SJCRH30 (cell line): ENCODE results near the gene MLST8. TPM values are rescaled to one million over a fixed set of nuclear protein-coding genes. Genes with fewer than 3 reads are reported as not detected.

Experiments
- DNase-seq, 2 experiments: peaks; one replicate each; pipeline ENCODE4 v3.0.0-alpha.2; 2015 to 2020
- H3K27ac ChIP-seq: fragments of 250-450 bp; sonication (Bioruptor Pico); 2 replicates; pipeline ENCODE4 v1.5.1; 2020; ENCODE audit warnings: mild to moderate bottlenecking, moderate library complexity
- H3K27me3 ChIP-seq: fragments of 250-450 bp; sonication (Bioruptor Pico); 2 replicates; pipeline ENCODE4 v1.5.1; 2020; ENCODE audit warnings: mild to moderate bottlenecking, moderate library complexity
- H3K36me3 ChIP-seq: fragments of 250-450 bp; sonication (Bioruptor Pico); 2 replicates; pipeline ENCODE4 v1.5.1; 2020; ENCODE audit warnings: mild to moderate bottlenecking, moderate library complexity
- H3K4me1 ChIP-seq: fragments of 250-450 bp; sonication (Bioruptor Pico); 2 replicates; pipeline ENCODE4 v1.5.1; 2020; ENCODE audit warnings: mild to moderate bottlenecking, moderate library complexity
- H3K4me3 ChIP-seq: fragments of 250-450 bp; sonication (Bioruptor Pico); 2 replicates; pipeline ENCODE4 v1.5.1; 2020; ENCODE audit warnings: mild to moderate bottlenecking, moderate library complexity
- H3K9me3 ChIP-seq: fragments of 250-450 bp; sonication (Bioruptor Pico); replicated peaks from 2 replicates; pipeline ENCODE4 v1.5.1; 2020; ENCODE audit warnings: mild to moderate bottlenecking, moderate library complexity
- total RNA-seq: library from RNA; depleted of rRNA; stranded (reverse); fragments of >200 nt; shearing (Covaris generic); gene quantifications from 2 replicates; pipeline ENCODE4 v1.2.3, GENCODE V29; 2014

Gene MLST8
- total RNA-seq, 1 experiment from 2014 or later, result 32.8 TPM

GRCh38 chr16:2179107-2179501, 26.1 kb upstream of the MLST8 start:
- no peaks in the 10 kb centered on the region for H3K27me3 ChIP-seq
- H3K9me3 ChIP-seq, result no peaks in the 10 kb centered on the region
- DNase-seq, result no peak
- H3K4me1 ChIP-seq, result peaks cover 6% of the 10 kb centered on the region; the same call in 1 of the 2 replicates
- H3K36me3 ChIP-seq, result peaks cover 19% of the 10 kb centered on the region
- no peak overlapping the region for H3K4me3 ChIP-seq
- no peak overlapping the region for H3K27ac ChIP-seq

GRCh38 chr16:2179576-2179975, 25.7 kb upstream of the MLST8 start:
- no peak for DNase-seq

GRCh38 chr16:2180461-2180860, 24.8 kb upstream of the MLST8 start:
- peaks cover 15% of the 10 kb centered on the region for H3K36me3 ChIP-seq
- DNase-seq, result no peak
- H3K4me3 ChIP-seq, result no peak overlapping the region
- no peaks in the 10 kb centered on the region for H3K27me3 ChIP-seq
- no peak overlapping the region for H3K27ac ChIP-seq
- H3K9me3 ChIP-seq, result no peaks in the 10 kb centered on the region
- H3K4me1 ChIP-seq, result peaks cover 6% of the 10 kb centered on the region; the same call in 1 of the 2 replicates

More at GRCh38 chr16:2179576-2179975, 25.7 kb upstream of the MLST8 start:
- Histone ChIP-seq H3K4me1 (peaks cover 6% of the 10 kb centered on the region; the same call in 1 of the 2 replicates), H3K9me3 (no peaks in the 10 kb centered on the region), H3K36me3 (peaks cover 19% of the 10 kb centered on the region), H3K27me3 (no peaks in the 10 kb centered on the region), H3K27ac (no peak overlapping the region), H3K4me3 (no peak overlapping the region)

- H3K4me3 ChIP-seq, result no peak overlapping the region
- DNase-seq, result peak; percentile 45 to 52
- peaks cover 8% of the 10 kb centered on the region; the same call in 1 of the 2 replicates for H3K36me3 ChIP-seq
- peaks cover 6% of the 10 kb centered on the region; the same call in 1 of the 2 replicates for H3K4me1 ChIP-seq
- H3K27ac ChIP-seq, result no peak overlapping the region
- no peaks in the 10 kb centered on the region for H3K9me3 ChIP-seq
- H3K27me3 ChIP-seq, result no peaks in the 10 kb centered on the region
Measured at GRCh38 chr16:2180962-2181923, 24.0 kb upstream of the MLST8 start.

- no peak for DNase-seq
- peaks cover 6% of the 10 kb centered on the region; the same call in 1 of the 2 replicates for H3K4me1 ChIP-seq
- no peak overlapping the region for H3K27ac ChIP-seq
- 0 out of 2 replicates have a peak, but pooled peaks cover 3% of the 10 kb centered on the region for H3K27me3 ChIP-seq
- H3K36me3 ChIP-seq, result peaks cover 7% of the 10 kb centered on the region; the same call in 1 of the 2 replicates
- H3K4me3 ChIP-seq, result no peak overlapping the region
- no peaks in the 10 kb centered on the region for H3K9me3 ChIP-seq
Measured at GRCh38 chr16:2181952-2182351, 23.3 kb upstream of the MLST8 start.

- no peak overlapping the region for H3K4me3 ChIP-seq
- no peaks in the 10 kb centered on the region for H3K9me3 ChIP-seq
- no peak overlapping the region for H3K27ac ChIP-seq
Measured at GRCh38 chr16:2183671-2184070, 21.6 kb upstream of the MLST8 start.

GRCh38 chr16:2184346-2184745, 20.9 kb upstream of the MLST8 start:
- no peak for DNase-seq

More at GRCh38 chr16:2183671-2184070, 21.6 kb upstream of the MLST8 start:
- Histone ChIP-seq H3K27me3 (0 out of 2 replicates have a peak, but pooled peaks cover 4% of the 10 kb centered on the region), H3K36me3 (no peaks in the 10 kb centered on the region), H3K4me1 (peaks cover 6% of the 10 kb centered on the region; the same call in 1 of the 2 replicates)
- DNase-seq, result no peak

GRCh38 chr16:2184962-2185361, 20.3 kb upstream of the MLST8 start:
- Histone ChIP-seq H3K4me1 (peaks cover 6% of the 10 kb centered on the region; the same call in 1 of the 2 replicates), H3K36me3 (no peaks in the 10 kb centered on the region), H3K27ac (no peak overlapping the region), H3K27me3 (0 out of 2 replicates have a peak, but pooled peaks cover 4% of the 10 kb centered on the region), H3K4me3 (no peak overlapping the region), H3K9me3 (no peaks in the 10 kb centered on the region)
- DNase-seq, result no peak

More at GRCh38 chr16:2184346-2184745, 20.9 kb upstream of the MLST8 start:
- no peaks in the 10 kb centered on the region for H3K9me3 ChIP-seq
- peaks cover 6% of the 10 kb centered on the region; the same call in 1 of the 2 replicates for H3K4me1 ChIP-seq
- 0 out of 2 replicates have a peak, but pooled peaks cover 4% of the 10 kb centered on the region for H3K27me3 ChIP-seq
- H3K36me3 ChIP-seq, result no peaks in the 10 kb centered on the region
- H3K4me3 ChIP-seq, result no peak overlapping the region
- no peak overlapping the region for H3K27ac ChIP-seq

- no peaks in the 10 kb centered on the region for H3K36me3 ChIP-seq
- H3K4me1 ChIP-seq, result peaks cover 3% of the 10 kb centered on the region; the same call in 1 of the 2 replicates
- H3K9me3 ChIP-seq, result no peaks in the 10 kb centered on the region
- no peak for DNase-seq
- H3K27ac ChIP-seq, result no peak overlapping the region
- peaks cover 12% of the 10 kb centered on the region for H3K27me3 ChIP-seq
- H3K4me3 ChIP-seq, result no peak overlapping the region
Measured at GRCh38 chr16:2186064-2186463, 19.2 kb upstream of the MLST8 start.

- no peaks in the 10 kb centered on the region for H3K9me3 ChIP-seq
- H3K4me3 ChIP-seq, result no peak overlapping the region
- H3K4me1 ChIP-seq, result no peaks in the 10 kb centered on the region
- no peak overlapping the region for H3K27ac ChIP-seq
- H3K27me3 ChIP-seq, result peaks cover 16% of the 10 kb centered on the region
- no peaks in the 10 kb centered on the region for H3K36me3 ChIP-seq
- DNase-seq, result no peak
Measured at GRCh38 chr16:2186505-2186904, 18.7 kb upstream of the MLST8 start.

GRCh38 chr16:2187212-2187611, 18.0 kb upstream of the MLST8 start:
- Histone ChIP-seq H3K4me3 (no peak overlapping the region), H3K27ac (no peak overlapping the region), H3K27me3 (peaks cover 20% of the 10 kb centered on the region), H3K36me3 (no peaks in the 10 kb centered on the region), H3K9me3 (no peaks in the 10 kb centered on the region), H3K4me1 (no peaks in the 10 kb centered on the region)
- no peak for DNase-seq

- no peak for DNase-seq
- Histone ChIP-seq H3K27ac (no peak overlapping the region), H3K36me3 (no peaks in the 10 kb centered on the region), H3K27me3 (peaks cover 24% of the 10 kb centered on the region), H3K9me3 (no peaks in the 10 kb centered on the region), H3K4me1 (no peaks in the 10 kb centered on the region), H3K4me3 (no peak overlapping the region)
Measured at GRCh38 chr16:2188395-2188794, 16.9 kb upstream of the MLST8 start.

GRCh38 chr16:2189252-2189893, 15.9 kb upstream of the MLST8 start:
- no peak for DNase-seq
- Histone ChIP-seq H3K4me1 (no peaks in the 10 kb centered on the region), H3K27ac (no peak overlapping the region), H3K4me3 (no peak overlapping the region), H3K36me3 (no peaks in the 10 kb centered on the region), H3K27me3 (peaks cover 33% of the 10 kb centered on the region), H3K9me3 (no peaks in the 10 kb centered on the region)

- H3K27me3 ChIP-seq, result peaks cover 41% of the 10 kb centered on the region
- no peaks in the 10 kb centered on the region for H3K36me3 ChIP-seq
- H3K9me3 ChIP-seq, result no peaks in the 10 kb centered on the region
- no peak overlapping the region for H3K27ac ChIP-seq
- no peak overlapping the region for H3K4me3 ChIP-seq
- H3K4me1 ChIP-seq, result no peaks in the 10 kb centered on the region
- no peak for DNase-seq
Measured at GRCh38 chr16:2190002-2190658, 15.1 kb upstream of the MLST8 start.
